GM23248 (cell line): ENCODE data around the gene LGR6. TPM values are rescaled to one million over a fixed set of nuclear protein-coding genes. Genes with fewer than 3 reads are reported as not detected.

Experiments used
- DNase-seq: peaks from one replicate; pipeline ENCODE4 v3.0.0-alpha.2; 2015
- H2AFZ ChIP-seq: fragments of 200-600 bp; sonication (generic); 2 replicates; pipeline ENCODE4 v1.6.1; 2016; ENCODE audit warnings: antibody characterized with exemption
- H3F3A ChIP-seq: fragments of 200-600 bp; sonication (generic); 2 replicates; pipeline ENCODE4 v1.6.1; 2016; ENCODE audit warnings: mild to moderate bottlenecking, antibody characterized with exemption, mixed run types; ENCODE audit not compliant: insufficient read depth
- H3K27ac ChIP-seq: fragments of 200-600 bp; sonication (generic); 2 replicates; pipeline ENCODE4 v1.5.1; 2016; ENCODE audit warnings: mild to moderate bottlenecking
- H3K27me3 ChIP-seq: fragments of 200-600 bp; sonication (generic); replicated peaks from 2 replicates; pipeline ENCODE4 v1.6.1; 2016; ENCODE audit warnings: mild to moderate bottlenecking; ENCODE audit not compliant: insufficient read depth
- H3K36me3 ChIP-seq: fragments of 200-600 bp; sonication (generic); 2 replicates; pipeline ENCODE4 v1.6.1; 2016; ENCODE audit warnings: low read depth, mild to moderate bottlenecking
- H3K4me1 ChIP-seq: fragments of 200-600 bp; sonication (generic); 2 replicates; pipeline ENCODE4 v1.6.1; 2016; ENCODE audit warnings: mild to moderate bottlenecking; ENCODE audit not compliant: insufficient read depth
- H3K4me2 ChIP-seq: fragments of 200-600 bp; sonication (generic); one replicate; pipeline ENCODE4 v1.6.1; 2016; ENCODE audit warnings: mild to moderate bottlenecking; ENCODE audit not compliant: unreplicated experiment
- H3K4me3 ChIP-seq: fragments of 200-600 bp; sonication (generic); 2 replicates; pipeline ENCODE4 v1.5.1; 2016; ENCODE audit warnings: mild to moderate bottlenecking
- H3K79me2 ChIP-seq: fragments of 200-600 bp; sonication (generic); 2 replicates; pipeline ENCODE4 v1.6.1; 2016; ENCODE audit warnings: mild to moderate bottlenecking; ENCODE audit not compliant: insufficient read depth
- H3K9ac ChIP-seq: fragments of 200-600 bp; sonication (generic); 2 replicates; pipeline ENCODE4 v1.6.1; 2016; ENCODE audit warnings: mild to moderate bottlenecking
- H3K9me2 ChIP-seq: fragments of 200-600 bp; sonication (generic); 2 replicates; pipeline ENCODE4 v1.6.1; 2016; ENCODE audit warnings: mixed run types, mild to moderate bottlenecking, moderate library complexity; ENCODE audit not compliant: insufficient read depth
- H3K9me3 ChIP-seq: fragments of 200-600 bp; sonication (generic); one replicate; pipeline ENCODE4 v1.6.1; 2017; ENCODE audit warnings: low read depth
- H4K20me1 ChIP-seq: fragments of 200-600 bp; sonication (generic); 2 replicates; pipeline ENCODE4 v1.6.0; 2016; ENCODE audit not compliant: insufficient read depth
- EZH2 ChIP-seq: fragments of 200-600 bp; sonication (generic); IDR thresholded peaks from 2 replicates; pipeline ENCODE4 v1.6.1; 2018; ENCODE audit warnings: antibody characterized with exemption, mild to moderate bottlenecking; ENCODE audit not compliant: insufficient read depth, poor library complexity, severe bottlenecking
- EZH2phosphoT487 ChIP-seq: fragments of 200-600 bp; sonication (generic); IDR thresholded peaks from 2 replicates; pipeline ENCODE4 v1.6.1; 2018; ENCODE audit warnings: antibody characterized with exemption, moderate library complexity, mild to moderate bottlenecking, low read depth; ENCODE audit not compliant: insufficient read depth
- WGBS, 2 experiments: methylation state at CpG; one replicate each; pipeline ENCODE4 v1.1.6; 2015 to 2017; ENCODE audit warnings: low lambda C conversion rate in 2 of 2, low coverage in 1 of 2; ENCODE audit errors: missing lambda C conversion rate in 2 of 2; 5-methylcytosine and 5-hydroxymethylcytosine counted together
- in situ Hi-C: fragments of 300-500 bp; cut with MboI; formaldehyde crosslinking; loops from 2 replicates; pipeline ENCODE4 v1.15.0; 2020
- polyA plus RNA-seq: library from polyadenylated mRNA; unstranded; fragments of >200 nt; fragmentation: Nextera tagmentation; extraction: Ambion mirVana; gene quantifications from 2 replicates; pipeline ENCODE4 v1.2.1, GENCODE V29; 2016
- total RNA-seq: library from RNA; depleted of rRNA; stranded (reverse); fragments of >200 nt; shearing (Covaris generic); gene quantifications from 2 replicates; pipeline ENCODE4 v1.2.3, GENCODE V29; 2014

The LGR6 gene
- total and polyA plus RNA-seq, 2 experiments from 2014 or later = not detected

GRCh38 chr1:202170726-202171125 lies 22.9 kb upstream of the LGR6 start:
- no peaks in the 10 kb centered on the region for H3K36me3 ChIP-seq
- in situ Hi-C loops = loop anchor here (10.0 kb wide), 1 partner anchor 544 kb away; the partner anchor contains the start of gene SYT2
- H3K27ac ChIP-seq = no peak overlapping the region
- H3K4me1 ChIP-seq = peaks cover 7% of the 10 kb centered on the region; the same call in 1 of the 2 replicates
- no peaks in the 10 kb centered on the region for H4K20me1 ChIP-seq
- H3K4me2 ChIP-seq = no peak overlapping the region
- H3F3A ChIP-seq = no peaks in the 10 kb centered on the region
- H2AFZ ChIP-seq = no peak overlapping the region
- TF ChIP-seq EZH2 = no peak
- no peak for TF ChIP-seq EZH2phosphoT487
- no peaks in the 10 kb centered on the region for H3K9me2 ChIP-seq
- no peak overlapping the region for H3K4me3 ChIP-seq
- H3K79me2 ChIP-seq = no peaks in the 10 kb centered on the region
- DNase-seq = no peak
- 87 to 93% methylated on average over 6 of the region's 6 CpGs for WGBS, 2 experiments
- no peaks in the 10 kb centered on the region for H3K27me3 ChIP-seq
- no peak overlapping the region for H3K9ac ChIP-seq
- no peaks in the 10 kb centered on the region for H3K9me3 ChIP-seq

GRCh38 chr1:202171292-202172014 lies 22.1 kb upstream of the LGR6 start:
- H3K27ac ChIP-seq = no peak overlapping the region
- H3K4me1 ChIP-seq = peaks cover 7% of the 10 kb centered on the region; the same call in 1 of the 2 replicates
- H3K4me3 ChIP-seq = no peak overlapping the region
- TF ChIP-seq EZH2 (no peak), EZH2phosphoT487 (no peak)
- no peaks in the 10 kb centered on the region for H3K9me2 ChIP-seq
- H4K20me1 ChIP-seq = no peaks in the 10 kb centered on the region
- no peaks in the 10 kb centered on the region for H3K79me2 ChIP-seq
- H3K36me3 ChIP-seq = no peaks in the 10 kb centered on the region
- no peak overlapping the region for H2AFZ ChIP-seq
- H3K9me3 ChIP-seq = no peaks in the 10 kb centered on the region
- WGBS, 2 experiments = 86 to 89% methylated on average over 7 to 9 of the region's 11 CpGs
- no peaks in the 10 kb centered on the region for H3F3A ChIP-seq
- no peak for DNase-seq
- in situ Hi-C loops = loop anchor here (10.0 kb wide), 1 partner anchor 543 kb away; the partner anchor contains the start of gene SYT2
- H3K4me2 ChIP-seq = no peak overlapping the region
- H3K27me3 ChIP-seq = no peaks in the 10 kb centered on the region
- no peak overlapping the region for H3K9ac ChIP-seq

GRCh38 chr1:202172015-202172355 lies 21.6 kb upstream of the LGR6 start:
- Histone ChIP-seq H2AFZ (no peak overlapping the region), H4K20me1 (no peaks in the 10 kb centered on the region), H3K9me3 (no peaks in the 10 kb centered on the region), H3K27ac (no peak overlapping the region), H3K9me2 (no peaks in the 10 kb centered on the region), H3K4me1 (peaks cover 7% of the 10 kb centered on the region; the same call in 1 of the 2 replicates), H3K36me3 (no peaks in the 10 kb centered on the region), H3K9ac (no peak overlapping the region), H3F3A (no peaks in the 10 kb centered on the region), H3K4me2 (no peak overlapping the region), H3K79me2 (no peaks in the 10 kb centered on the region), H3K27me3 (no peaks in the 10 kb centered on the region), H3K4me3 (no peak overlapping the region)
- in situ Hi-C loops = loop anchor here (10.0 kb wide), 1 partner anchor 543 kb away; the partner anchor contains the start of gene SYT2
- 81 to 85% methylated on average over 2 to 5 of the region's 5 CpGs for WGBS, 2 experiments
- TF ChIP-seq EZH2phosphoT487 (no peak), EZH2 (no peak)
- no peak for DNase-seq

- Histone ChIP-seq H3K27ac (no peak overlapping the region), H2AFZ (no peak overlapping the region), H4K20me1 (no peaks in the 10 kb centered on the region), H3K4me2 (no peak overlapping the region), H3F3A (no peaks in the 10 kb centered on the region), H3K9me3 (no peaks in the 10 kb centered on the region), H3K27me3 (no peaks in the 10 kb centered on the region; the same call in 1 of the 2 replicates), H3K9me2 (no peaks in the 10 kb centered on the region), H3K79me2 (no peaks in the 10 kb centered on the region), H3K9ac (no peak overlapping the region), H3K36me3 (no peaks in the 10 kb centered on the region), H3K4me3 (no peak overlapping the region), H3K4me1 (no peaks in the 10 kb centered on the region)
- no peak for DNase-seq
- 76 to 81% methylated on average over 7 of the region's 7 CpGs for WGBS, 2 experiments
- TF ChIP-seq EZH2 (no peak), EZH2phosphoT487 (no peak)
- in situ Hi-C loops = loop anchor here (10.0 kb wide), 1 partner anchor 541 kb away; the partner anchor contains the start of gene SYT2
These were observed 19.6 kb upstream of the LGR6 start for GRCh38 chr1:202173993-202174392.
